ENCODE results near the gene CD70. TPM values are rescaled to one million over a fixed set of nuclear protein-coding genes. Genes with fewer than 3 reads are reported as not detected.
"Not testable (repeated sequence)": the region's sequence is repeated elsewhere in the genome, so short reads cannot be mapped to it uniquely, and the experiment has no call there.

Gene CD70
- total and polyA plus RNA-seq, 10 donors, result 0.69 to 7.3 (median 3.4) TPM

DNA sequence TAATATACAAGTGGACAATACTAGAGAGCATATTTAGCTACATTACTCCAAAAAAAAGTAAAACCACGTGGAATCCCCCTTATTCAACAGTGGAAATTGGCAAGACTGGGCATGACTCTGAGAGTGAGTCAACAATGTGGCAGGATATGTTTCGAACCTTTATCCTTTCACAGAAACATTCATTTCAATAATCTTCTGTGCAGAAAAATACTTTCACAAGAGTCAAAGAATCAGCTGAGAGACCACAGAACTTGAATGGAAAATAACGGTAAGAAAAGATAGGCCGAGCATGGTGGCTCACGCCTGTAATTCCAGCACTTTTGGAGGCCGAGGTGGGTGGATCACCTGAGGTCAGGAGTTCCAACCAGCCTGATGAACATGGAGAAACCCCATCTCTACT lies 25.1 kb upstream of the CD70 start:
- DNase-seq, result no peak
- Histone ChIP-seq H3K9me3 (peaks cover 0 to 31% (median 28%) of the 10 kb centered on the region in 8 donors), H3K4me3 (no peak overlapping the region), H3K36me3 (no peaks in the 10 kb centered on the region), H3K27ac (no peak overlapping the region), H3K4me1 (no peaks in the 10 kb centered on the region), H3K27me3 (replicated peaks in 1 of 7) (peaks cover 0 to 62% (median 4%) of the 10 kb centered on the region in 7 donors)
- WGBS, 5 donors, result 67 to 87% (median 76%) methylated on average over 6 of the region's 6 CpGs
- TF ChIP-seq POLR2A (IDR thresholded peaks at IDR 0.05) (no peak), POLR2AphosphoS5 (IDR thresholded peaks at IDR 0.05) (no peak)
- TF ChIP-seq, protein P1, sequence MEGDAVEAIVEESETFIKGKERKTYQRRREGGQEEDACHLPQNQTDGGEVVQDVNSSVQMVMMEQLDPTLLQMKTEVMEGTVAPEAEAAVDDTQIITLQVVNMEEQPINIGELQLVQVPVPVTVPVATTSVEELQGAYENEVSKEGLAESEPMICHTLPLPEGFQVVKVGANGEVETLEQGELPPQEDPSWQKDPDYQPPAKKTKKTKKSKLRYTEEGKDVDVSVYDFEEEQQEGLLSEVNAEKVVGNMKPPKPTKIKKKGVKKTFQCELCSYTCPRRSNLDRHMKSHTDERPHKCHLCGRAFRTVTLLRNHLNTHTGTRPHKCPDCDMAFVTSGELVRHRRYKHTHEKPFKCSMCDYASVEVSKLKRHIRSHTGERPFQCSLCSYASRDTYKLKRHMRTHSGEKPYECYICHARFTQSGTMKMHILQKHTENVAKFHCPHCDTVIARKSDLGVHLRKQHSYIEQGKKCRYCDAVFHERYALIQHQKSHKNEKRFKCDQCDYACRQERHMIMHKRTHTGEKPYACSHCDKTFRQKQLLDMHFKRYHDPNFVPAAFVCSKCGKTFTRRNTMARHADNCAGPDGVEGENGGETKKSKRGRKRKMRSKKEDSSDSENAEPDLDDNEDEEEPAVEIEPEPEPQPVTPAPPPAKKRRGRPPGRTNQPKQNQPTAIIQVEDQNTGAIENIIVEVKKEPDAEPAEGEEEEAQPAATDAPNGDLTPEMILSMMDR (IDR thresholded peaks at IDR 0.05 in 8 of 11, conservative IDR thresholded peaks at IDR 0.05 in 3 of 11), result no peak
- intact Hi-C loops (cut with DNase I; ENCODE audit: low total_unique reads), result no loop called here

DNA sequence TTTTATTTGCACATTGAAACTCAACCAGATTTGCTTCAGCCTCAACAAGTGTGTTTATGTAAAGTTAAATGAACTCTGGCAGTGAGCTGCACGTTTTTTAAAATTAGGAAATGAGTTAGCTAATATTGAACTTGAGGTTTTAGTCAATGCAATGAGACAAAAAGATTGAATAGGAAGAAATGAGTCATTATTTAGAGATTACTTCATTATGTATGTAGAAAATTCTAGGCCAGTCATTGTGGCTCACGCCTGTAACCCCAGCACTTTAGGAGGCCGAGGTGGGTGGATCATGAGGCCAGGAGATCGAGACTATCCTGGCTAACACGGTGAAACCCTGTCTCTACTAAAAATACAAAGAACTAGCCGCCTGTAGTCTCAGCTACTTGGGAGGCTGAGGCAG lies 22.8 kb upstream of the CD70 start:
- intact Hi-C loops (cut with DNase I; ENCODE audit: low total_unique reads), result no loop called here
- WGBS, 5 donors, result 46 to 68% (median 54%) methylated on average over 6 of the region's 6 CpGs

DNA sequence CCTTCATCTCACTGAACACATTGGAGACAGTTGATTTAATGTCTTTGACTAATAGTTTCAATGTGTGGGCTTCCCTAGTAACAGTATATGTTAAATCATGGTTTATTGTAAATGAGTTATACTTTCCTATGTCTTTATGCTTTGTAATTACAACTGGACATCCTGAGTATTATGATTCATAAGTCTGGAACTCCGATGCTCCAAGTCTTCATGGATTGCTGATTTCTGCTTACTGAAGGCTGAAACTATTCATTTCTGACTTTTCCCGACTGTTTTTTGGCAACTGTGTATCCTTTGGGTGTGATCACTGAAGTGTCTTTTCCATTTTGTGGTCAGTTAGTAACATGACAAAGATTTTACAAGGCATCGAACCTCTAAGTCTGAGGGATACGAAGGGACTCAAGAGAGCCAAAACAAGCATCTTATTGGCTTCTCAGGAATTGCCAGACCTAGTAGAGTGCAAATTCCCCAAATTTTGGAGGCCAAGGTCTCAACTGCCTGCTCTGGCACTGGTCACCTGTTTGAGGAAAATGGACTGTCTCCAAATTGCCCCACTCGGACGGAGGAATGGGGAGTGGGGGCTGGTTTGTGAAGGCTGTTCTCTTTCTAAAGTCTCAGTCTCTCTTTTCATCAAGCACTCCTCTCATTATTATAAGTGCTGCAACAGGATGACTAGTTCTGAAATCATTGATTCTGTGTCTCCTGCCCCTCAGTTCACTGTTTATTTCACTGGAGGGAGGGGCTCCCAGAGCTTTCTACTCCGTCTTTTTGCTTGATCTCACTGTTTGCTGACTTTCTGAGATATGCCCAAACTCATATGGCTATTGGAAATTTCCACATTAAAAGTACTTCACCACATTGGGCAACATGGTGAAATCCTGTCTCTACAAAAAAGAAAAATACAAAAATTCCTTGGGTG lies 20.2 kb upstream of the CD70 start:
- Histone ChIP-seq H3K27me3 (replicated peaks in 1 of 7) (peaks cover 0 to 73% (median 9%) of the 10 kb centered on the region in 7 donors), H3K36me3 (no peaks in the 10 kb centered on the region), H3K4me3 (no peak overlapping the region), H3K27ac (no peak overlapping the region), H3K4me1 (no peaks in the 10 kb centered on the region), H3K9me3 (no peaks in the 10 kb centered on the region)
- no peak for DNase-seq
- intact Hi-C loops (cut with DNase I; ENCODE audit: low total_unique reads), result no loop called here
- no peak for TF ChIP-seq POLR2A (IDR thresholded peaks at IDR 0.05)
- TF ChIP-seq, protein P1 (IDR thresholded peaks at IDR 0.05 in 8 of 11, conservative IDR thresholded peaks at IDR 0.05 in 3 of 11), result no peak
- TF ChIP-seq POLR2AphosphoS5 (IDR thresholded peaks at IDR 0.05), result no peak
- 63 to 76% (median 75%) methylated on average over 7 of the region's 7 CpGs for WGBS, 5 donors

More for the DNA sequence above, 22.8 kb upstream of the CD70 start:
- H3K27ac ChIP-seq, result no peak overlapping the region
- H3K27me3 ChIP-seq (replicated peaks in 1 of 7), result peaks cover 0 to 79% (median 9%) of the 10 kb centered on the region in 7 donors
- no peak overlapping the region for H3K4me3 ChIP-seq
- no peaks in the 10 kb centered on the region for H3K4me1 ChIP-seq
- TF ChIP-seq, protein P1 (IDR thresholded peaks at IDR 0.05 in 8 of 11, conservative IDR thresholded peaks at IDR 0.05 in 3 of 11), result no peak
- TF ChIP-seq POLR2AphosphoS5 (IDR thresholded peaks at IDR 0.05), result no peak
- no peak for TF ChIP-seq POLR2A (IDR thresholded peaks at IDR 0.05)
- peaks cover 0 to 16% (median 16%) of the 10 kb centered on the region in 8 donors for H3K9me3 ChIP-seq
- no peak for DNase-seq
- H3K36me3 ChIP-seq, result no peaks in the 10 kb centered on the region

DNA sequence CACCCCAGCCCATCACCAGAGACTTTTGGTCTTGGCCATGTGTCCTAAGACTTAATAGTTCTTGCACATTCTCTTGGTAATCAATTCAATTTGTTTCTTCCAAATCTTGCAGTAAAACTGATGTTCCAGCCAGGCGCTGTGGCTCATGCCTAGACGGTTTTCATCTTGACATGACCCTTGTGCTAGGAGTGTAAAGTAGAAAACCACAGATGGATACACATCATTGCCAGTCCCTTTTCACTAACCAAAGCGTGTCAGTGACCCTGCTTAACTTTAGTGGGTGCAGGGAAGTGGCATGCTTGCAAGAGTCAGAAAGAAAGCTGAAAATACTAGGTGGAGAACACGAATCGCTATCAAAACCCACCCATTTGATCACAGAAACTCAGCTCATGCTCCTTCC lies 18.0 kb upstream of the CD70 start:
- intact Hi-C loops (cut with DNase I; ENCODE audit: low total_unique reads), result no loop called here
- no peak overlapping the region for H3K27ac ChIP-seq
- H3K9me3 ChIP-seq, result no peaks in the 10 kb centered on the region
- 54 to 62% (median 60%) methylated on average over 5 of the region's 5 CpGs for WGBS, 5 donors
- no peak for TF ChIP-seq POLR2A (IDR thresholded peaks at IDR 0.05)
- TF ChIP-seq POLR2AphosphoS5 (IDR thresholded peaks at IDR 0.05), result no peak
- TF ChIP-seq, protein P1 (IDR thresholded peaks at IDR 0.05 in 8 of 11, conservative IDR thresholded peaks at IDR 0.05 in 3 of 11), result no peak
- H3K4me3 ChIP-seq, result no peak overlapping the region
- peaks cover 0 to 6% (median 4%) of the 10 kb centered on the region in 6 donors for H3K4me1 ChIP-seq
- H3K27me3 ChIP-seq (replicated peaks in 1 of 7), result peaks cover 0 to 60% (median 9%) of the 10 kb centered on the region in 7 donors
- no peak for DNase-seq
- no peaks in the 10 kb centered on the region for H3K36me3 ChIP-seq

DNA sequence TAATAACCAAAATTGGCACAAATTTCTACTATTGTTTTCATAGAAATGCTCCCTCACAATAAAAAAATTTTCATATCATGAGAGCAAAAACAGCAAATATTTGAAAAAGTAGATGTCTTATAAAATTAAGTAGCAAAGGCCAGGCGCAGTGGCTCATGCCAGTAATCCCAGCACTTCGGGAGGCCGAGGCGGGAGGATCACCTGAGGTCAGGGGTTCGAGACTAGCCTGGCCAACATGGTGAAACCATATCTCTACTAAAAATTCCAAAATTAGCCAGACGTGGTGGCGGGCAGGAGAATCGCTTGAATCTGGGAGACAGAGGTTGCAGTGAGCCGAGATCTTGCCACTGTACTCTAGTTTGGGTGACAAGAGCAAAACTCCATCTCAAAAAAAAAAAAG lies 17.2 kb upstream of the CD70 start:
- H3K4me3 ChIP-seq; intact Hi-C loops (cut with DNase I; ENCODE audit: low total_unique reads); H3K27ac ChIP-seq; DNase-seq; H3K9me3 ChIP-seq; H3K36me3 ChIP-seq: not testable (repeated sequence)
- WGBS, 5 donors, result 85 to 95% (median 87%) methylated on average over 9 of the region's 9 CpGs
- H3K27me3 ChIP-seq (replicated peaks in 1 of 7), result peaks cover 0 to 53% (median 9%) of the 10 kb centered on the region in 7 donors
- peaks cover 0 to 14% (median 11%) of the 10 kb centered on the region in 6 donors for H3K4me1 ChIP-seq

DNA sequence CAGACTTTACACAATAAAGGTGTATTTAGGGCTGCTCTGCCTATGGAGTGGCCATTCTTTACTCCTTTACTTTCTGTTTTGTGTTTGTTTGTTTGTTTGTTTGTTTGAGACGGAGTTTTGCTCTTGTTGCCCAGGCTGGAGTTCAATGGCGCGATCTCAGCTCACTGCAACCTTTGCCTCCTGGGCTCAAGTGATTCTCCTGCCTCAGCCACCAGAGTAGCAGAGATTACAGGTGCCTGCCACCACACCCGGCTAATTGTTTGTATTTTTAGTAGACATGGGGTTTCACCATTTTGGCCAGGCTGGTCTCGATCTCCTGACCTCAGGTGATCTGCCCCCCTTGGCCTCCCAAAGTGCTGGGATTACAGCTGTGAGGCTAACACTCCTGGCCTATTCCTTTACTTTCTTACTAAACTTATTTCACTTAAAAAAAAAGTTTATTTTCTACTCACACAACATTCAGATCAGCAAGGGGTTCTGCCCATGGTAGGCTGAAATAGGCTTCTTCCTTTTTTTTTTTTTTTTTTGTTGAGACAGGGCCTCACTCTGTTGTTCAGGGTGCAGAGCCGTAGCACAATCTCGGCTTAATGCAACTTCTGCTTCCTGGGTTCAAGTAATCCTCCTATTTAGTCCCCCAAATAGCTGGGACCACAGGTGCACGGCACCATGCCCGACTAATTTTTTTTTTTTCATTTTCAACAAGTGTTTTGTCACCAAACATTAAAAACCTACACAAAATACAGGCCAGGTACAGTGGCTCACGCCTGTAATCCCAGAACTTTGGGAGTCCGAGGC lies 15.5 kb upstream of the CD70 start:
- H3K4me1 ChIP-seq, result peaks cover 0 to 22% (median 12%) of the 10 kb centered on the region in 6 donors
- 79 to 89% (median 82%) methylated on average over 11 of the region's 11 CpGs for WGBS, 5 donors
- not testable (repeated sequence) for DNase-seq

More for the DNA sequence above, 15.5 kb upstream of the CD70 start:
- peaks cover 0 to 36% (median 9%) of the 10 kb centered on the region in 7 donors for H3K27me3 ChIP-seq (replicated peaks in 1 of 7)
- H3K4me3 ChIP-seq; H3K36me3 ChIP-seq; H3K27ac ChIP-seq; H3K9me3 ChIP-seq; intact Hi-C loops (cut with DNase I; ENCODE audit: low total_unique reads): not testable (repeated sequence)
